ENCODE measurements around the gene LRIT3.

The LRIT3 gene

DNA sequence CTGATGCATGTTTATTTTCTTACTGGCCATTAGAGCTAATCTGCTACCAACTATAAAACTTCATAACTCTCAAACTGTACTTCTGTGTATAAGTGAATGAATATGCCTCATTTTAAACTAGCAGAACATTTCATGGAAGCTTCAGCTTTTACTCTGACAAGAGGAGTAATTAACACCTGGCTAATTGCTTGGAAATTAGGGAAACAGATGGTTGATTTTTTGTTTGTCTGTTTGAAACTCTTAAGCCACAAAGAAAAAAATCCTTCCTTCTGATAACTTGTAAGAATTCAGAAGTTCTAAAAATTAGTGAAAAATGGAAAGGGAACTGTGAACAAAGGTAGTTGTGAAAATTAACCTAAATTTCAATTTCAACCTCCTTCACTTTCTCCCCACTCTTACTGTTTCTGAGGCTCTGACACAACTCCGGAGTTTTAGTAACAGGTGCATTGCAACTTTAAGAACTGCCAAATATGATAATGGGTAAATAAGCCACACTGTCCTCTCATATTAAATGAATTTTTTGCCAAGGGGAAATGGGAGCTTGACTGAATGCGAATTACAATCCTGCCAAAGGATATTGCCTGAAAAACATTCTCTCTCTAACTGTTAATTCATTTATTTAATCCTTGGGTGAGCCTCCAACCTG is 65.8 kb downstream of the LRIT3 start:
- TF ChIP-seq PPARA (CRISPR knock-in tag; IDR thresholded peaks at IDR 0.05; ENCODE audit: borderline replicate concordance) (no peak), ZNF8 (CRISPR knock-in tag; IDR thresholded peaks at IDR 0.05) (no peak), SNAI2 (CRISPR knock-in tag; IDR thresholded peaks at IDR 0.05) (no peak), ZNF70 (CRISPR knock-in tag; IDR thresholded peaks at IDR 0.05) (no peak), RARB (CRISPR knock-in tag; IDR thresholded peaks at IDR 0.05) (no peak), ESRRG (CRISPR knock-in tag; IDR thresholded peaks at IDR 0.05) (no peak), CSDC2 (CRISPR knock-in tag; IDR thresholded peaks at IDR 0.05) (no peak), TOX (CRISPR knock-in tag; IDR thresholded peaks at IDR 0.05; ENCODE audit: borderline replicate concordance) (no peak)
- TF ChIP-seq, protein P1, sequence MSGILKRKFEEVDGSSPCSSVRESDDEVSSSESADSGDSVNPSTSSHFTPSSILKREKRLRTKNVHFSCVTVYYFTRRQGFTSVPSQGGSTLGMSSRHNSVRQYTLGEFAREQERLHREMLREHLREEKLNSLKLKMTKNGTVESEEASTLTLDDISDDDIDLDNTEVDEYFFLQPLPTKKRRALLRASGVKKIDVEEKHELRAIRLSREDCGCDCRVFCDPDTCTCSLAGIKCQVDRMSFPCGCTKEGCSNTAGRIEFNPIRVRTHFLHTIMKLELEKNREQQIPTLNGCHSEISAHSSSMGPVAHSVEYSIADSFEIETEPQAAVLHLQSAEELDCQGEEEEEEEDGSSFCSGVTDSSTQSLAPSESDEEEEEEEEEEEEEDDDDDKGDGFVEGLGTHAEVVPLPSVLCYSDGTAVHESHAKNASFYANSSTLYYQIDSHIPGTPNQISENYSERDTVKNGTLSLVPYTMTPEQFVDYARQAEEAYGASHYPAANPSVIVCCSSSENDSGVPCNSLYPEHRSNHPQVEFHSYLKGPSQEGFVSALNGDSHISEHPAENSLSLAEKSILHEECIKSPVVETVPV (CRISPR knock-in tag; IDR thresholded peaks at IDR 0.05) = no peak
- TF ChIP-seq, protein P2, sequence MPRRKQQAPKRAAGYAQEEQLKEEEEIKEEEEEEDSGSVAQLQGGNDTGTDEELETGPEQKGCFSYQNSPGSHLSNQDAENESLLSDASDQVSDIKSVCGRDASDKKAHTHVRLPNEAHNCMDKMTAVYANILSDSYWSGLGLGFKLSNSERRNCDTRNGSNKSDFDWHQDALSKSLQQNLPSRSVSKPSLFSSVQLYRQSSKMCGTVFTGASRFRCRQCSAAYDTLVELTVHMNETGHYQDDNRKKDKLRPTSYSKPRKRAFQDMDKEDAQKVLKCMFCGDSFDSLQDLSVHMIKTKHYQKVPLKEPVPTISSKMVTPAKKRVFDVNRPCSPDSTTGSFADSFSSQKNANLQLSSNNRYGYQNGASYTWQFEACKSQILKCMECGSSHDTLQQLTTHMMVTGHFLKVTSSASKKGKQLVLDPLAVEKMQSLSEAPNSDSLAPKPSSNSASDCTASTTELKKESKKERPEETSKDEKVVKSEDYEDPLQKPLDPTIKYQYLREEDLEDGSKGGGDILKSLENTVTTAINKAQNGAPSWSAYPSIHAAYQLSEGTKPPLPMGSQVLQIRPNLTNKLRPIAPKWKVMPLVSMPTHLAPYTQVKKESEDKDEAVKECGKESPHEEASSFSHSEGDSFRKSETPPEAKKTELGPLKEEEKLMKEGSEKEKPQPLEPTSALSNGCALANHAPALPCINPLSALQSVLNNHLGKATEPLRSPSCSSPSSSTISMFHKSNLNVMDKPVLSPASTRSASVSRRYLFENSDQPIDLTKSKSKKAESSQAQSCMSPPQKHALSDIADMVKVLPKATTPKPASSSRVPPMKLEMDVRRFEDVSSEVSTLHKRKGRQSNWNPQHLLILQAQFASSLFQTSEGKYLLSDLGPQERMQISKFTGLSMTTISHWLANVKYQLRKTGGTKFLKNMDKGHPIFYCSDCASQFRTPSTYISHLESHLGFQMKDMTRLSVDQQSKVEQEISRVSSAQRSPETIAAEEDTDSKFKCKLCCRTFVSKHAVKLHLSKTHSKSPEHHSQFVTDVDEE (CRISPR knock-in tag; IDR thresholded peaks at IDR 0.05) = no peak

DNA sequence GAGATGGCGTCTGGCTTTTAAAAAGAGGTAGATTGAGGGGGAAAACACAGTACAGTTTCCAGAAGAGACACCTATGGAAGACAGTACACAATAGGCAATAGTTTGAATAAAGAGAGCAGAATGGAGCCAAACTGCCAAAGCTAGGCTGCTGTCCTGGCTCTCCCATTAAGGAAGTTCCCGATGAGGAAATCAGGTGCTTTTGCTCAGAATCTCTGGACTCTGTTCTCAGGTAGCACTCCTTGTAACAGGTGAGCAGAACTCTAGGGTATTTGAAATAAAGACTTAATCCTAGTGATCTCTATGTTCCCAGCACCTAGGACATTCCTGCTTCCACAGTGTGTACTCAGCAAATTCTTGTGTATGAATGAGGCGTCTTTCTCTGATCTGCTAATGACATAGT is 66.4 kb downstream of the LRIT3 start:
- ATAC-seq = no peak
- TF ChIP-seq ESRRG (CRISPR knock-in tag; IDR thresholded peaks at IDR 0.05) (no peak), ZNF565 (CRISPR knock-in tag; conservative IDR thresholded peaks at IDR 0.05; ENCODE audit: low read depth) (no peak), ZC3H10 (CRISPR knock-in tag; IDR thresholded peaks at IDR 0.05) (no peak), PPARA (CRISPR knock-in tag; IDR thresholded peaks at IDR 0.05; ENCODE audit: borderline replicate concordance) (no peak), SNAI2 (CRISPR knock-in tag; IDR thresholded peaks at IDR 0.05) (no peak), ISL1 (CRISPR knock-in tag; IDR thresholded peaks at IDR 0.05) (no peak), ZFP3 (CRISPR knock-in tag; IDR thresholded peaks at IDR 0.05) (no peak), RARB (CRISPR knock-in tag; IDR thresholded peaks at IDR 0.05) (no peak), CSDC2 (CRISPR knock-in tag; IDR thresholded peaks at IDR 0.05) (no peak), GLIS3 (CRISPR knock-in tag; IDR thresholded peaks at IDR 0.05) (no peak)
- TF ChIP-seq, protein P1 (CRISPR knock-in tag; IDR thresholded peaks at IDR 0.05) = no peak
- TF ChIP-seq, protein P3, sequence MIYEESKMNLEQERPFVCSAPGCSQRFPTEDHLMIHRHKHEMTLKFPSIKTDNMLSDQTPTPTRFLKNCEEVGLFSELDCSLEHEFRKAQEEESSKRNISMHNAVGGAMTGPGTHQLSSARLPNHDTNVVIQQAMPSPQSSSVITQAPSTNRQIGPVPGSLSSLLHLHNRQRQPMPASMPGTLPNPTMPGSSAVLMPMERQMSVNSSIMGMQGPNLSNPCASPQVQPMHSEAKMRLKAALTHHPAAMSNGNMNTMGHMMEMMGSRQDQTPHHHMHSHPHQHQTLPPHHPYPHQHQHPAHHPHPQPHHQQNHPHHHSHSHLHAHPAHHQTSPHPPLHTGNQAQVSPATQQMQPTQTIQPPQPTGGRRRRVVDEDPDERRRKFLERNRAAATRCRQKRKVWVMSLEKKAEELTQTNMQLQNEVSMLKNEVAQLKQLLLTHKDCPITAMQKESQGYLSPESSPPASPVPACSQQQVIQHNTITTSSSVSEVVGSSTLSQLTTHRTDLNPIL (CRISPR knock-in tag; IDR thresholded peaks at IDR 0.05; ENCODE audit: low read depth) = no peak
- TF ChIP-seq, protein P4, sequence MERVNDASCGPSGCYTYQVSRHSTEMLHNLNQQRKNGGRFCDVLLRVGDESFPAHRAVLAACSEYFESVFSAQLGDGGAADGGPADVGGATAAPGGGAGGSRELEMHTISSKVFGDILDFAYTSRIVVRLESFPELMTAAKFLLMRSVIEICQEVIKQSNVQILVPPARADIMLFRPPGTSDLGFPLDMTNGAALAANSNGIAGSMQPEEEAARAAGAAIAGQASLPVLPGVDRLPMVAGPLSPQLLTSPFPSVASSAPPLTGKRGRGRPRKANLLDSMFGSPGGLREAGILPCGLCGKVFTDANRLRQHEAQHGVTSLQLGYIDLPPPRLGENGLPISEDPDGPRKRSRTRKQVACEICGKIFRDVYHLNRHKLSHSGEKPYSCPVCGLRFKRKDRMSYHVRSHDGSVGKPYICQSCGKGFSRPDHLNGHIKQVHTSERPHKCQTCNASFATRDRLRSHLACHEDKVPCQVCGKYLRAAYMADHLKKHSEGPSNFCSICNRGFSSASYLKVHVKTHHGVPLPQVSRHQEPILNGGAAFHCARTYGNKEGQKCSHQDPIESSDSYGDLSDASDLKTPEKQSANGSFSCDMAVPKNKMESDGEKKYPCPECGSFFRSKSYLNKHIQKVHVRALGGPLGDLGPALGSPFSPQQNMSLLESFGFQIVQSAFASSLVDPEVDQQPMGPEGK (CRISPR knock-in tag; IDR thresholded peaks at IDR 0.05; ENCODE audit: borderline replicate concordance) = no peak
- TF ChIP-seq, protein P2 (CRISPR knock-in tag; IDR thresholded peaks at IDR 0.05) = no peak

More for the DNA sequence above, 65.8 kb downstream of the LRIT3 start:
- ATAC-seq = no peak

Data from SK-N-SH treated with all-trans-retinoic acid at 6 μM for 48 hours (cell line).